Right ventricle myocardium inferior (tissue), 1 donor: Measurements from ENCODE around the gene LRRC8B. TPM values are rescaled to one million over a fixed set of nuclear protein-coding genes. Genes with fewer than 3 reads are reported as not detected.

Source experiments
- ATAC-seq: fragments of 200-7000 bp; cut with Tn5 transposase; one replicate; pipeline ENCODE4 v1.9.1; 2020; ENCODE audit warnings: mild to moderate bottlenecking, moderate library complexity
- DNase-seq: peaks from one replicate; pipeline ENCODE4 v3.0.0; 2021; ENCODE audit errors: missing footprints
- intact Hi-C: fragments of 100-400 bp; cut with DNase I; formaldehyde crosslinking; loops from one replicate; pipeline ENCODE4 v1.11.0; 2022
- total RNA-seq: library from RNA; stranded (reverse); fragmentation: NEBNext Ultra II Directional; extraction: Animal tissue kit (Norgen Biotek cat#: 25700); gene quantifications from one replicate; pipeline ENCODE4 v1.2.1, GENCODE V29; 2021
- donor health status: DM: no; HTN: yes; CAD: no; lungs with severe emphysema.

Gene LRRC8B
- total RNA-seq, 1 donor from 2014 or later, result 3.8 TPM

GRCh38 chr1:89637496-89637895 is 112.9 kb downstream of the LRRC8B start:
- ATAC-seq (no peak), DNase-seq (no peak)
- intact Hi-C loops, result loop anchor here (10.0 kb wide), 1 partner anchor 357 kb away; the partner anchor contains the start of gene ZNF326

GRCh38 chr1:89640440-89640839 is 115.8 kb downstream of the LRRC8B start:
- no peak for ATAC-seq
- DNase-seq, result no peak
- intact Hi-C loops, result no loop called here

GRCh38 chr1:89641781-89642180 is 117.2 kb downstream of the LRRC8B start:
- ATAC-seq, result no peak
- DNase-seq, result no peak
- intact Hi-C loops, result no loop called here

- DNase-seq, result no peak
- no peak for ATAC-seq
- intact Hi-C loops, result no loop called here
These were observed 118.9 kb downstream of the LRRC8B start for GRCh38 chr1:89643577-89643976.

- intact Hi-C loops, result no loop called here
- no peak for ATAC-seq
These were observed 119.6 kb downstream of the LRRC8B start for GRCh38 chr1:89644119-89644814.

GRCh38 chr1:89646259-89646658 is 121.6 kb downstream of the LRRC8B start:
- DNase-seq (no peak), ATAC-seq (no peak)
- intact Hi-C loops, result no loop called here

More at GRCh38 chr1:89644119-89644814, 119.6 kb downstream of the LRRC8B start:
- DNase-seq, result no peak

Other genes starting within 250 kb of the LRRC8B start
- 0.14 TPM for gene GBP6, start 160.8 kb upstream of the LRRC8B start, total RNA-seq
- 7.7 TPM for gene LRRC8C, start 108.3 kb downstream of the LRRC8B start, total RNA-seq